IPS DF 4.7 (cell line): ENCODE measurements around the gene GLOD5.

Source experiments
- DNase-seq: peaks from one replicate; pipeline ENCODE4 v3.0.0-alpha.2; 2013; ENCODE audit warnings: low spot score; ENCODE audit errors: extremely low read depth

Gene GLOD5

DNA sequence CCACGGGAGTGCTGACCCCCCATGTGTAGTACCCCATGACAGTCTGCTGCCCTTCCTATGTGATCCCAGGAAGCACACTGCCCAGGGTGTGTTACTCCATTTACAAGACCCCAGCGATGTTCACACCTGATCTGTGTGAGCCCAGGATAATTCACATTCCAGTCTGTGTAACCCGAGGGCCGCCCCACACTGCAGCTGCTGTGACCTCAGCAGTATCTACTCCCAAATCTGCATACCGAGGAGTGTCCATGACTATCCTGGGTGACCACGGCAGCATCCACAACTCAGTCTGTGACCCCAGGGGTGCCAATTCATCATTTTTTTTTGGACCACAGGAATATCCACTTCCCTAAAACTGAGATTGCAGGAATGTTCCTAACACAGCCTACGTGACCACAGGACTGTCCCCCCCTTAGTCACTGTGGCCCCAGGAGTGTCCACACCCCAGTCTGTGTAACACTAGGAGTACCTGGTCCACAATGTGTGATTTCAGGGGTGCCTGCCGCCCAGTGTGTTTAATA is 7.8 kb upstream of the GLOD5 start:
- DNase-seq = no peak

DNA sequence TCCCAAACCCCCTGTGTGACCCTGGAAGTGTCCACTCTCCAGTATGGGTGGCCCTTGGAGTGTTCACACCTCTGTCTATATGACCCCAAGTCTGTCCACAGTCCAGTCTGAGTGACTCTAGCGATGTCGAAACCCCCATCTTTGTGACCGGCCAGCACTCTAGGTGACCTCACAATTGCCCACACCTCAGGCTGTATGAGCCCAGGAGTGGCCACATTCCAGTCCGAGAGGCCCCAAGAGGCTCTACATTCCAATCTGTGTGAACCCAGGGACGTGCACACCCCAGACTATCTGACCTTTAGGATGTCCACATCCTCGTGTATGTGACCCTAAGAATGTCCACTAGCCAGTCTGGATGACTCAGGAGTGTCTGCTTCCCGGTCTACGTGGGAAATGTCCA is 7.3 kb upstream of the GLOD5 start:
- no peak for DNase-seq

GRCh38 chrX:48769230-48769629 is 7.7 kb downstream of the GLOD5 start:
- DNase-seq = no peak

DNA sequence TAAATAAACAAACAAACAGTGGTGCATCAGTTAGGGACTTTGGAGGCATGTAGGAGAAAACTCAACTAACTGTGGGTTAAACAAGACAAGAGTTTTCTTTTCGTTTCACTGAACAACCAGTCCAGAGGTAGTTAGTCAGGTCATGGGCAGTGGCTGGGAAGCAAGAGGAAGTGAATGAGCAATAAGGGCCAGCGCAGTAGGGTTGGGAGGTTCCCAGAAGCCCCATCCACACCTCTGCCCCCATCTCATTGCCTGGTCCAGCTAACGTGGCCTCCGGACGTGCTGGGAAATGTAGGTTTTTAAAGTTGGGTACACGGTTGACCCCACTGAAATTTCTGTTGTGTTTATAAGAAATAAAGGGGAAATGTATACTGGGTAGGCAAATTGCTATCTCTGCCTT is 8.7 kb downstream of the GLOD5 start:
- no peak for DNase-seq

DNA sequence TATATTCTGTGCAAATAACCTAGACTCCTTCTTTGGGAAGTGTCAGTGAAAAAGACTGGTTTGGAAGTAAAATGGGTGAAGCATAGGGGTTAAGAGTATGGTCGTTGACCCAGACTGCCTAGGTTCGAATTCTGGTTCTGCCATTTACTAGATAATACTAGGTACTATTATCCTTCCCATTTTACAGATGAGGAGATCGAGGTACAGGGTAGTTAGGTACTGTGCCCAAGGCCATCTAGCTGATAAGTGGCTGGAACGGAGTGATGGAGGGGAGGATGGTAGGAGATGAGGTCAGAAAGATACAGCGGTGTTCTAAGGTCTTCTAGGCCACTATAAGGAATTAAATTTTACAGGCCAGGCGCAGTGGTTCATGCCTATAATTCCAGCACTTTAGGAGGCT is 11.1 kb downstream of the GLOD5 start:
- DNase-seq = no peak

DNA sequence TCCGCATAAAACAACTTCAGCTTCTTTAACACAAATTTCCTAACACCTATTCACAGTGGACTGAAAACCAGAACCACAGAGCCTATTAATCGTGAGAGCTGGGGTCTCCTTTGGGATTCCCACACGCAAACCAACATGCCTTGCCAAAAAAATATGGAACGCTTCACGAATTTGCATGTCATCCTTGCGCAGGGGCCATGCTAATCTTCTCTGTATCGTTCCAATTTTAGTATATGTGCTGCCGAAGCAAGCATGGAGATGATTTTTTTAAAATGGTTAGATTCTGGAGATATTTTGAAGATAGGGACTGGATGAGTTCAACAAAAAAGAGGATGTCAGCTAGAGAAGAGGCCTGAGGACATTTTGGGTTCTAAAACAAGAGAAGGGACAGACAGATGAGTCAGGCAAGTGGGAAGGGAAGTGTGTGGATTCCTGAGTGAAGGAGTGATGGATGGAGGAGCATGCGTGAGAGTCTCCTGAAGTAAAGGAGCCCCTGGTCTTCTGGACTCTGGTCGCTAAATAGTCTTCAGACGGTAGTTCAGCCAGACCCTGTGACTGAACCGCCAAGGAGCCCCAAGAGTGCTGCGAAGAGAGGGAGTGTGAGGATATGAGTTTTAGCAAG is 15.4 kb downstream of the GLOD5 start:
- no peak for DNase-seq

GRCh38 chrX:48779399-48779798 is 17.9 kb downstream of the GLOD5 start:
- DNase-seq = no peak

GRCh38 chrX:48781705-48782104 is 20.2 kb downstream of the GLOD5 start:
- DNase-seq = no peak

DNA sequence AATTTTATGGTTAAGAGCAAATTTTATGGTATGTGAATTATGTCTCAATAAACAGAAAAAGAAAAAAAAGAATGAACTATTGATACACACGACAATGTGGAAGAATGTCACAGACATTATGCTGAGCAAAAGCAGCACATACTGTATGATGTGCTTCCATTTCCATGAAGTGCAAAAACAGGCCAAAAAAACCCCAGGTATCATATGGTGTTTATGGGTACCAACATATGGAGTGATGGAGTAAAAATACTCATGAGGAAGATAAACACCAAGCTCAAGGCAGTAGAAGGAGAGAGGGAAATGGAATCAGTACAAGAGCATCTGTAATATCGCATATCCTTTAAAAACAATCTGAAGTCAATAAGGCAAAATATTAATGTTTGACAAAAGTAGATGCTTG is 20.7 kb downstream of the GLOD5 start:
- no peak for DNase-seq

DNA sequence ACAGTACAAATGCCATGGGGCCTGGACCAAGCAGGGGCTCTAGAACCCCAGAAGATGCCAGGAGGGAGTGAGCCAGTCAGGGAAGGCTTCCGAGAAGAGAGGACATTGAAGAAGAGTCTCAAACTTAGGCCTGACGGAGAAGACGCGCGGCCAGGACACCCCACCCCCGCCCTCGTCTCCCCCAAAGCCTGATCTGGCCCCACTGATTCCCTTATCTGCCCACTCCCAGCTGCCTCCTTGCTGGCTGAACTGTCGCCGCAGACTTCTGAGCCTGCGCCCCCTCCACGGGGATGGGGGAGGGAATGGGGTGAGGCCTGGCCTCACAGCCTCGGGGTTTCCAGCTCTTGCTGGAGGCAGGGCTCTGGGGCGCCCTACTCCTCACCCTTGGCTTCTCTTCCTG is 21.2 kb downstream of the GLOD5 start:
- DNase-seq = no peak

DNA sequence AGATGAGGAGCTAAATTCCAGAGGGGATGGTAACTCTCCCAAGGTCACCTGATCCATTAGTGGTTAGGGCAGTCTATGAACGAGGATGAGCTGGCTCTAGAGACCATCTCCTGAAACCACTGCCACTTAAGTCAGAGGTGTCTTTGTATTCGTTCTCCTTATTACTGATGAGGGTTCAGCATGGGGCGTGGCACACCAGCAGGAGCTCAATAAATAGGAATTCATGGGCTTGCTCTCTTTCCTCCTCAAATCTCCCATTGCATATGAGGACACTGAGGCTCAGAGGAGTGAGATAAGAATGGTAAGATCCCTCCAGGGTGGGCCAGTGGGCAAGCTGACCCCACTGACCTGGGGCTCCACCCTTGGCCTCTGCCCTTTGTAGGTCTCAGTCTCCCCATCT is 23.2 kb downstream of the GLOD5 start:
- DNase-seq = no peak

- DNase-seq = no peak
These were observed 23.6 kb downstream of the GLOD5 start for GRCh38 chrX:48785186-48785539.

GRCh38 chrX:48785540-48786214 is 24.1 kb downstream of the GLOD5 start:
- DNase-seq = no peak

- no peak for DNase-seq
These were observed 24.8 kb downstream of the GLOD5 start, which contains the start of gene GATA1 for GRCh38 chrX:48786341-48786800. TSS of gene GATA1 (plus strand) at chrX:48786590. CDS start at chrX:48791110, 4,520 bp downstream.

DNA sequence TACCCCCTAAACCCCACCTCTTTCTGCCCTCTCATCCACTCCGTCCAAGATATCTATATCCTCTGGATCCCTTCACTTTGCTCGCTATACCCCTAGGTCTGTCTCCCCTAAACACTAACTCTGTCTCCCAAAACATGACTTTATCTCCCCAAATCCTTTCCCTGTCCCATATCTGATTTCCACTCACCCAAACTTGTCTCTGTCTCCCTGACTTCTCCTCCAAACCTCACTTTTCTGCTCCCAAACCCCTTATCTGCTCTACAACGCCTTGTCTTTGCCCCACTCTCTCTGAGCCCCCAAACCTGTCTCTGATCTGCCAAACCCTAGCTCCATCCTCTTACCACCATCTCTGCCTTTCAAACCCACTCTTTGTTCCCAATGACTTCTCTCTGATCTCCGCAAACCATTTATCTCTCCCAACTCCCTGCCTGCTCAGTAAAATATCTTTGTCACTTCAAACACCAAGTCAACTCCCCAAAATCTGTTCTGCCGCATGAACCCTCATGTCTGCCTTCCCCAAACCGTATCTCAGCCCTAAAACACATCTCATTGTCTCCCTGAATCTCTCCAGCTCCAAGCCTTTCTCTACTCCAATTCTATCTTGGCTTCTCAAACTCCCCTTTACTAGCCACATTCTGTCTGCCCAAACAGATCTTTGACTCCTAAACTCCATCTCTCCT is 25.4 kb downstream of the GLOD5 start:
- no peak for DNase-seq

DNA sequence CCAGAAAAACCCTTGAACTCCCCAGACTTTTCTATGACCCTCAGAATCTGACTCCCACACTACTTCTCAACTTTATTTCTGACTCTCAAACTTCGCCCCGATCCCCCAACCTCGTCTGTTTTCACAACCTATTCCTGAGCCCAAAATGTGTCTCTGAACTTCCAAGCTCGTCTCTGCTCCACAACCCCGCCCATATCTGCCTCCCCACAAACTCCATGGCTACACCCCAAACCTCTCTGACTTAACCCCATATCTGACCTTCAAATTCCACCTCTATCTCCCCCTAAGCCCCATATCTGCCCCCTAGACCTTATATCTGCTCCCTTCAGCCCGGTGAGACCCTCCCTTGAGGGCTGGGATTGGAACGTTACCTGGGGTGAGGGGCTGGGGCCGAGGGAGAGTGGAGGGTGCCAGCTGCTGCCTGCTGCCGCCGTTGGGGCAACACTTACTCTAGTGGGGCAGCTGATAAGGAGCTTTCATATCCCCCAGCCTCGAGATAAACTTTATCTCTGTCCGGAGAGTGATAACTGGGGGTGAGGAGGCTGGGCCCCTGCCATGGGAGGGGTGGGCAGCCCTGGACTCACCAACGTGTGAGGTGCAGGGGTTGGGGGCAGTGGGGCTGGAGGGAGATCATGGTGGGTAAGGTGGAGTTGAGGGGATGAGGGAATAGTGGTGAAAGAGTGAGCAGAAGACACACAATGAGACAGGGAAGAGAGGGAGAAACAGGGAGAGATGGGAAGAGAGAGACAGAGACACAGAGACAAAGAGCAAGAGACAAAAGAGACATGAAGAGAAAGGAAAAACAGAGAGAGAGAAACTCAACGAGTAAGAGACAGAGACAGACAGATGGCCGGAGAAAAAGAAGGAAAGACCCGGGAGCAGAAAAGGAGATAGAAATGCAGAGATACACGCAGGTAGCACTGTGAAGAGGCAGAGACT is 26.2 kb downstream of the GLOD5 start:
- no peak for DNase-seq

DNA sequence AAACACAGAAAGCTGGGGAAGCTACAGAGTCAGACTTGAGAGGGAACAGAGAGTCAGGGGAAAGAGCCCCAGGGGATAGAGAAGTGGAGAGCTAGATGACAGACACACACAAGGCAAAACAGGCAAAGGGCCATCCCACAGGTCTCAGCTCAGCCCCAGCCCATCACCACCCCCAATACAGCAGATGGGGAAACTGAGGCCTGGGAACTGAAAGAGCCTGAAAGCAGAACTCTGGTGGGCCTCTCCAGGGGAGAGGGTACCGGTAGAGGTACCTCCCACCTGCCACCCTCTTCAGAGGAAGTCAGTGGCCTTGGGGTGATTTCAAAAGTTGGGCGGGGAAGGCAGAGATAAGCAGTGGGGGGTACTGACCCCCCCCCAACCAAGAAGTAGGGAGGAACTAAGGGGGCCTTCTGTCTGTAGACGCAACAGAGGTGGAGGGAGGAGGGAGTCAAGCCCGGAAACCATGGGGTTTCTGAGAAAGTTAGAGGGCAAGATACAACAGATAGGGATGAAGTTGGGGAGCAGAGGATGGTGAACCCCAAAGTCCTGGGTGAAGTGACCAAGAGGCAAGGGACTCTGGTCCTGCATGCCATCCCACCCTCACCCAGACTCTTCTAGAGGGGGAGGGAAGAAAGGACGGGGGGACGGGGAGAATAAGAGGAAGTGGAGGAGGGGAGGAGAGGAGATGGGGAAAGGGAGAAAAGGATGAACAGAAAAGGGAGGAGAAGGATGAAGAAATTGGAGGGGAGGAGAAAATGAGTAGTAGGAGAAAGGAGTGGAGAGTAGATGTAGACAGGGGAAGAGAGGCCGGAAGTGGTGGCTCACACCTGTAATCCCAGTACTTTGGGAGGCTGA is 28.0 kb downstream of the GLOD5 start:
- DNase-seq = no peak

GRCh38 chrX:48790477-48790876 is 28.9 kb downstream of the GLOD5 start:
- no peak for DNase-seq

DNA sequence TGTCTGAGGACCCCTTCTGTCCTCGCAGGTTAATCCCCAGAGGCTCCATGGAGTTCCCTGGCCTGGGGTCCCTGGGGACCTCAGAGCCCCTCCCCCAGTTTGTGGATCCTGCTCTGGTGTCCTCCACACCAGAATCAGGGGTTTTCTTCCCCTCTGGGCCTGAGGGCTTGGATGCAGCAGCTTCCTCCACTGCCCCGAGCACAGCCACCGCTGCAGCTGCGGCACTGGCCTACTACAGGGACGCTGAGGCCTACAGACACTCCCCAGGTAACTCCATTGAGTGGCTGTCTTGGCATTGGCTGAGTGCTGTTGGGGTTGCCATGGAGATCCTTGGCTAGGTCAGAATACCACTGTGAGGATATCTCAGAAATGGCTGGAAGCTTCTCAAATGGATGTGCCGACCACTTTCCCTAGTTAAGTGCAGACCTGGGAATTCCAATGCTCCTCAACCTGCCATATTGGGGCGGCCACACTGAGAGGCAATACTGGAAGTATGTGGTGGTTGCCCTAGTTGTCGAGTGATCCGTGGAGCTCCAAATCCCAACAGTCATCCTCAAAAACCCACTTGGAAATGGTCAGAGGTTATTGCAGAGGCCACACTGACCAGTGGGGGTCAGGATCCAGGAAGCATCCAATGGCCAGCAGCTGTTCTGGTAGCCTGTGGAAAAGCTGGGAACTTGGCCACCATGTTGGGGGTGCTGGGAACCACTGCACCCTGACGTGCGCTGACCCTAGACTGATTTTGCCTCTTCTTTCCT is 29.7 kb downstream of the GLOD5 start:
- DNase-seq = no peak

DNA sequence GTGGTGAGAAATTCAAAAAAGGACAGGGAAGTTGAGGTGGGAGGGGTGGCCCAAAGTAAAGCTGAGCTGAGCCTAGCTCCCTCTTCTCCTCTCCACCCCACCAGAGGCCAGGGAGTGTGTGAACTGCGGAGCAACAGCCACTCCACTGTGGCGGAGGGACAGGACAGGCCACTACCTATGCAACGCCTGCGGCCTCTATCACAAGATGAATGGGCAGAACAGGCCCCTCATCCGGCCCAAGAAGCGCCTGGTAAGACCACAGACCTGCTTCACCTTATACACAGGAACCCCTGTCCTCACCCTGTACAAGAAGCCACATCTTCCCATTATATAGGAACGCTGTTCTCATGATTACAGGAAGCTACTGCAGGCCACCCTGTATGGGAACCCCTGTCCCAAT is 30.7 kb downstream of the GLOD5 start:
- DNase-seq = no peak
